GM12874 (cell line): ENCODE measurements around the gene MIS18A.

Experiments used
- CTCF ChIP-seq: IDR thresholded peaks from 2 replicates; pipeline ENCODE4 v1.5.1; 2011; ENCODE audit warnings: low read depth, mild to moderate bottlenecking, control low read depth, low read length, moderate library complexity; ENCODE audit not compliant: insufficient read depth

The MIS18A gene

GRCh38 chr21:32249511-32250280 lies 29.2 kb downstream of the MIS18A start:
- TF ChIP-seq CTCF, result no peak

GRCh38 chr21:32248571-32249461 lies 30.0 kb downstream of the MIS18A start:
- TF ChIP-seq CTCF, result no peak

GRCh38 chr21:32246571-32247140 lies 32.2 kb downstream of the MIS18A start:
- no peak for TF ChIP-seq CTCF

- TF ChIP-seq CTCF, result no peak
These were observed 32.9 kb downstream of the MIS18A start for GRCh38 chr21:32245971-32246370.

GRCh38 chr21:32240851-32241687 lies 37.8 kb downstream of the MIS18A start:
- TF ChIP-seq CTCF, result no peak

- no peak for TF ChIP-seq CTCF
These were observed 39.3 kb downstream of the MIS18A start for GRCh38 chr21:32239551-32239950.
